Measurements from ENCODE around the gene ZCCHC7.

DNA sequence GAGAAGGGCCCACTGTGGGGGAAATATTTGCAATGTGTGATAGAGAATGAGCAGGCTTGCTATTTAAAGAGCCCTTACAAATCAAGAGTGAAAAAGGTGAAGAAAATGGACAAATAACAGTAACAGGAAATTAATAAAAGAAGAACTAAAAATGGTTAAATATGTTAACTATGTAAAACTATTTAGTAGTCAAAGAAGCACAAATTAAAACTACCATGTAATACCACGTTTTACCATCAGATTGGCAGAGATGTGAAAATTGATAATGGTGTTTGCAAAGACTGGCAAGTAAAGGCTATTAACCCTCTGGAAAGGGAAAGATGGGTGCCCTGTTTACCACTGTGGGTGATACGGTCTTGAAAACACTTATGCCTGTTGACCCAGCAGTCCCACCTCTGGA lies 279.0 kb downstream of the ZCCHC7 start:
- TF ChIP-seq, protein P1, sequence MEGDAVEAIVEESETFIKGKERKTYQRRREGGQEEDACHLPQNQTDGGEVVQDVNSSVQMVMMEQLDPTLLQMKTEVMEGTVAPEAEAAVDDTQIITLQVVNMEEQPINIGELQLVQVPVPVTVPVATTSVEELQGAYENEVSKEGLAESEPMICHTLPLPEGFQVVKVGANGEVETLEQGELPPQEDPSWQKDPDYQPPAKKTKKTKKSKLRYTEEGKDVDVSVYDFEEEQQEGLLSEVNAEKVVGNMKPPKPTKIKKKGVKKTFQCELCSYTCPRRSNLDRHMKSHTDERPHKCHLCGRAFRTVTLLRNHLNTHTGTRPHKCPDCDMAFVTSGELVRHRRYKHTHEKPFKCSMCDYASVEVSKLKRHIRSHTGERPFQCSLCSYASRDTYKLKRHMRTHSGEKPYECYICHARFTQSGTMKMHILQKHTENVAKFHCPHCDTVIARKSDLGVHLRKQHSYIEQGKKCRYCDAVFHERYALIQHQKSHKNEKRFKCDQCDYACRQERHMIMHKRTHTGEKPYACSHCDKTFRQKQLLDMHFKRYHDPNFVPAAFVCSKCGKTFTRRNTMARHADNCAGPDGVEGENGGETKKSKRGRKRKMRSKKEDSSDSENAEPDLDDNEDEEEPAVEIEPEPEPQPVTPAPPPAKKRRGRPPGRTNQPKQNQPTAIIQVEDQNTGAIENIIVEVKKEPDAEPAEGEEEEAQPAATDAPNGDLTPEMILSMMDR (IDR thresholded peaks at IDR 0.05) = no peak
- TF ChIP-seq RARB (CRISPR knock-in tag; IDR thresholded peaks at IDR 0.05) (no peak), POLR2A (IDR thresholded peaks at IDR 0.05; ENCODE audit: low read length) (no peak), USF2 (IDR thresholded peaks at IDR 0.05) (no peak), SMC3 (IDR thresholded peaks at IDR 0.05) (no peak), HOXA7 (CRISPR knock-in tag; IDR thresholded peaks at IDR 0.05) (no peak), RNF2 (IDR thresholded peaks at IDR 0.05; ENCODE audit: borderline replicate concordance, low read depth) (no peak), MAZ (IDR thresholded peaks at IDR 0.05; ENCODE audit: borderline replicate concordance, low read depth, low read length) (no peak), CHD2 (IDR thresholded peaks at IDR 0.05; ENCODE audit: low read length, partially characterized antibody) (no peak), REST (IDR thresholded peaks at IDR 0.05) (no peak)
